Erythroblast (primary cell): ENCODE results near the gene GJA4.

Experiments used
- GATA1 ChIP-seq: IDR thresholded peaks from 2 replicates; pipeline ENCODE4 v1.6.1; 2011; ENCODE audit warnings: low read depth, mild to moderate bottlenecking, control low read depth, low read length, moderate library complexity
- POLR2A ChIP-seq: IDR thresholded peaks from 2 replicates; pipeline ENCODE4 v1.6.1; 2011; ENCODE audit warnings: mild to moderate bottlenecking, low read length

GRCh38 chr1:34829250-34829649, 36.5 kb downstream of the GJA4 start:
- TF ChIP-seq POLR2A (no peak), GATA1 (no peak)
